PC-3 (cell line): ENCODE results near the gene FOXRED2. TPM values are rescaled to one million over a fixed set of nuclear protein-coding genes. Genes with fewer than 3 reads are reported as not detected.

Source experiments
- ATAC-seq: fragments of 200-7000 bp; cut with Tn5 transposase; 2 replicates; pipeline ENCODE4 v1.9.1; 2020; ENCODE audit warnings: mild to moderate bottlenecking, moderate library complexity
- BruUV-seq: library from RNA; stranded (reverse); fragments of 400-500 nt; replicated peaks from 2 replicates; lab custom pipeline; 2021; lab: Mats Ljungman, UMichigan
- CTCF ChIA-PET: fragments of 300-600 bp; sonication (Branson Sonifier 250); formaldehyde crosslinking; loops from one replicate; lab custom pipeline; 2022; ENCODE audit warnings: antibody characterized with exemption; lab: Charles Lee
- POLR2A ChIA-PET: fragments of 300-600 bp; sonication (Branson Sonifier 250); formaldehyde crosslinking; loops from one replicate; lab custom pipeline; 2022; ENCODE audit warnings: antibody characterized with exemption; ENCODE audit not compliant: unreplicated experiment; lab: Charles Lee
- DNase-seq: peaks from one replicate; pipeline ENCODE4 v3.0.0-alpha.2; 2015
- H2AFZ ChIP-seq: fragments of 300-600 bp; sonication (generic); 2 replicates; pipeline ENCODE4 v1.6.0; 2016; ENCODE audit warnings: antibody characterized with exemption, low read length
- H3F3A ChIP-seq: fragments of 300-600 bp; sonication (generic); one replicate; pipeline ENCODE4 v1.6.0; 2017; ENCODE audit warnings: antibody characterized with exemption, low read length, control low read depth, mild to moderate bottlenecking; ENCODE audit not compliant: unreplicated experiment
- H3K27ac ChIP-seq: fragments of 300-600 bp; sonication (generic); 2 replicates; pipeline ENCODE4 v1.5.1; 2016; ENCODE audit warnings: mild to moderate bottlenecking, low read length
- H3K27me3 ChIP-seq: fragments of 300-600 bp; sonication (generic); 2 replicates; pipeline ENCODE4 v1.6.1; 2016; ENCODE audit warnings: low read length, mixed read lengths
- H3K36me3 ChIP-seq: fragments of 300-600 bp; sonication (generic); 2 replicates; pipeline ENCODE4 v1.6.1; 2016; ENCODE audit warnings: low read depth, mixed run types, low read length, mixed read lengths
- H3K4me1 ChIP-seq: fragments of 300-600 bp; sonication (generic); 2 replicates; pipeline ENCODE4 v1.5.1; 2016; ENCODE audit warnings: low read length; ENCODE audit not compliant: insufficient read depth
- H3K4me2 ChIP-seq: fragments of 300-600 bp; sonication (generic); 2 replicates; pipeline ENCODE4 v1.6.0; 2016; ENCODE audit warnings: low read length
- H3K4me3 ChIP-seq: fragments of 300-600 bp; sonication (generic); 2 replicates; pipeline ENCODE4 v1.5.1; 2016; ENCODE audit warnings: mild to moderate bottlenecking, low read length, mixed read lengths
- H3K79me2 ChIP-seq: fragments of 300-600 bp; sonication (generic); 2 replicates; pipeline ENCODE4 v1.6.1; 2017; ENCODE audit warnings: low read length, mixed read lengths
- H3K9ac ChIP-seq: fragments of 300-600 bp; sonication (generic); 2 replicates; pipeline ENCODE4 v1.6.0; 2016; ENCODE audit warnings: mild to moderate bottlenecking, low read length
- H3K9me2 ChIP-seq: fragments of 300-600 bp; sonication (generic); replicated peaks from 2 replicates; pipeline ENCODE4 v1.6.1; 2016; ENCODE audit warnings: mixed run types, low read length, mixed read lengths
- H3K9me3 ChIP-seq: fragments of 300-600 bp; sonication (generic); 2 replicates; pipeline ENCODE4 v1.6.1; 2016; ENCODE audit warnings: low read length, mixed read lengths
- H4K20me1 ChIP-seq: fragments of 300-600 bp; sonication (generic); 2 replicates; pipeline ENCODE4 v1.6.1; 2016; ENCODE audit warnings: low read length, mixed read lengths
- CTCF ChIP-seq: fragments of 300-600 bp; sonication (generic); conservative IDR thresholded peaks from 2 replicates; pipeline ENCODE4 v1.5.1; 2017; ENCODE audit warnings: antibody characterized with exemption, low read depth, mild to moderate bottlenecking, low read length
- EZH2 ChIP-seq: fragments of 300-600 bp; sonication (generic); IDR thresholded peaks from one replicate; pipeline ENCODE4 v1.6.1; 2017; ENCODE audit warnings: antibody characterized with exemption, mild to moderate bottlenecking, low read length; ENCODE audit not compliant: unreplicated experiment
- EZH2phosphoT487 ChIP-seq: fragments of 300-600 bp; sonication (generic); IDR thresholded peaks from 2 replicates; pipeline ENCODE4 v1.6.1; 2018; ENCODE audit warnings: mild to moderate bottlenecking, antibody characterized with exemption, low read length, borderline replicate concordance
- intact Hi-C: fragments of 100-400 bp; cut with micrococcal nuclease; formaldehyde crosslinking; loops from 2 replicates; pipeline ENCODE4 v1.9.0; 2023
- total RNA-seq: library from RNA; depleted of rRNA; stranded (reverse); fragments of >200 nt; gene quantifications from 2 replicates; pipeline ENCODE4 v1.2.3, GENCODE V29; 2014

The FOXRED2 gene
- total RNA-seq, 1 experiment from 2014 or later = 5.5 TPM

- H3K9me3 ChIP-seq = no peaks in the 10 kb centered on the region
- intact Hi-C loops = loop anchor here (5.0 kb wide), 1 partner anchor 78 kb away; the partner anchor contains the start of gene MYH9
- TF ChIP-seq EZH2 = no peak
- TF ChIP-seq EZH2phosphoT487 = no peak
- no peak for TF ChIP-seq CTCF
- no peak overlapping the region; the same call in 1 of the 2 replicates for H3K4me3 ChIP-seq
- peak overlapping the region; percentile 49 for H3K9ac ChIP-seq
- no peaks in the 10 kb centered on the region for H3F3A ChIP-seq
- peak overlapping the region; percentile 85 for H3K27ac ChIP-seq
- CTCF ChIA-PET = no interaction called here
- no peaks in the 10 kb centered on the region for H3K36me3 ChIP-seq
- no peak overlapping the region; the same call in 1 of the 2 replicates for H2AFZ ChIP-seq
- H3K79me2 ChIP-seq = peaks cover 25% of the 10 kb centered on the region; the same call in 1 of the 2 replicates
- POLR2A ChIA-PET = interaction anchor here (0.5 to 0.6 kb wide), 2 partner anchors 10 to 77 kb away, joined by 3 to 5 read pairs; partner anchors contain the start of gene MYH9
- H4K20me1 ChIP-seq = no peaks in the 10 kb centered on the region
- ATAC-seq (peak; percentile 75), DNase-seq (peak; percentile 95)
- H3K4me2 ChIP-seq = peak overlapping the region; percentile 74
- no TSS peak for BruUV-seq
- no peaks in the 10 kb centered on the region for H3K27me3 ChIP-seq
- peaks cover 68% of the 10 kb centered on the region for H3K4me1 ChIP-seq
- H3K9me2 ChIP-seq = no peaks in the 10 kb centered on the region
These were observed 41.4 kb downstream of the FOXRED2 start for GRCh38 chr22:36465232-36466021.

- ChIA-PET CTCF (no interaction called here), POLR2A (no interaction called here)
- H3K27ac ChIP-seq = peak overlapping the region; percentile 85
- peak overlapping the region; percentile 49; the same call in 1 of the 2 replicates for H3K9ac ChIP-seq
- H3K79me2 ChIP-seq = peaks cover 19% of the 10 kb centered on the region; the same call in 1 of the 2 replicates
- H3K36me3 ChIP-seq = no peaks in the 10 kb centered on the region
- no peak for ATAC-seq
- no peaks in the 10 kb centered on the region for H3K9me2 ChIP-seq
- H3K27me3 ChIP-seq = no peaks in the 10 kb centered on the region
- no peak overlapping the region for H3K4me3 ChIP-seq
- no peak for DNase-seq
- no peak for TF ChIP-seq EZH2phosphoT487
- TF ChIP-seq CTCF = no peak
- no peak for TF ChIP-seq EZH2
- BruUV-seq = TSS peak; percentile 59
- H2AFZ ChIP-seq = no peak overlapping the region
- H3K9me3 ChIP-seq = no peaks in the 10 kb centered on the region
- H3F3A ChIP-seq = no peaks in the 10 kb centered on the region
- peak overlapping the region; percentile 45 for H3K4me2 ChIP-seq
- H4K20me1 ChIP-seq = no peaks in the 10 kb centered on the region
- peaks cover 70% of the 10 kb centered on the region for H3K4me1 ChIP-seq
- intact Hi-C loops = loop anchor here (5.0 kb wide), 1 partner anchor 77 kb away; the partner anchor contains the start of gene MYH9
These were observed 42.1 kb downstream of the FOXRED2 start for GRCh38 chr22:36464715-36465231.
